GM03348 (cell line): ENCODE measurements around the gene CDH16.
"Not testable (repeated sequence)": the region's sequence is repeated elsewhere in the genome, so short reads cannot be mapped to it uniquely, and the experiment has no call there.

Experiments
- DNase-seq: peaks from one replicate; pipeline ENCODE4 v3.0.0; 2012; ENCODE audit warnings: low spot score

The CDH16 gene

DNA sequence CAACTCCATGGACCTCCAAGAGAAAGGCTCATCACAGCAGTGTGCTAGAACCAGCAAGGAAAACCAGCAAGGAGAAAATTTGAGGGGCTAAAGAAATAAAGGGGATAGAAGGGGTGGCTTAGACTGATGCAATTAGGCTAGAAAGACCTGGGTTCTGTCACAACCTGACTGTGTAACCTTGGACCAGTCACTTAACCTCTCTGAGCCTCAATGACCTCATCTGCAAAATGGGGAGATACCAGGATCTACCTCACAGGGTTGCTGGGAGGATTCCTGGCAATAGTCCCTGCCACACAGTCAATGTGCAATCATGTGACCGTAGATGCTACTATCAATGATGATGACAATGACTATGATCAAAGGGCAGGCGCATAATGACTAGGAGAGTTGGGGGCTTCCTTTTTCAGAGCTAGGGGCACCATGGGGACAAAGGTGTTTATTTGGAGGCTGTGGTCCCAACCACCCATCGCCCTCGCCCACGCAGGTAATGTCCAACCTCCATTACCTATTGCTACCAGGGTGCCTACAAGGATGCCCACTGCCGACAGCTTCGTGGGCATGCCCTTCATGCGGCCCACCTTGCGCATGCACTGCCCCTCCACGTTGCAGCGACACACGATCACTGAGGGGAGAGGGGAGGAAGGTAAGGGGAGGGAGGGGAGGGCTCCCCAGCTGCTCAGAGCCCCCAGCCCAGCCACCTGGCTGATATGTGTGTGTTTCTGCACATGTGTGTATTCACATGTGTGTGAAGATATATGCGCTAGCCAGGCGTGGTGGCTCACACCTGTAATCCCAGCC is 9.7 kb downstream of the CDH16 start:
- no peak for DNase-seq

DNA sequence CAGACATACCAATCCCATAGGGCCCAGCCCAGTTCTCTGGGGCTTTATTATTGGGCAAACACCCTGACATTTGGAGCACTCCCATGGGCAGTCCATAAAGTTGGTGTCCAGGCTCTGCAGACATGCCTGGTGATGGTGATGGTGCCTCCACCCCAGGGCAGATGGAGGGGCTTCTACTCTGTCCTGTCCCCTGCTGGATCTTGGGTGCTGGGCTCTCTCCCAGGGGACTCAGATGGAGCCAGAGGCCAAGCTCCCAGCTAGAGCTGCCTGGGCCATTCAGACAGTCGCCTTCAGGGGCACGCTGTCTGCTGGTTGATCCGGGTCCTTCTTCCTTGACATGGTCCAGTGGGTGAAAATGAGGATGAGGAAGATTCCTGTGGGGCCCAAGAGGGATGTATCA is 10.6 kb downstream of the CDH16 start:
- no peak for DNase-seq

DNA sequence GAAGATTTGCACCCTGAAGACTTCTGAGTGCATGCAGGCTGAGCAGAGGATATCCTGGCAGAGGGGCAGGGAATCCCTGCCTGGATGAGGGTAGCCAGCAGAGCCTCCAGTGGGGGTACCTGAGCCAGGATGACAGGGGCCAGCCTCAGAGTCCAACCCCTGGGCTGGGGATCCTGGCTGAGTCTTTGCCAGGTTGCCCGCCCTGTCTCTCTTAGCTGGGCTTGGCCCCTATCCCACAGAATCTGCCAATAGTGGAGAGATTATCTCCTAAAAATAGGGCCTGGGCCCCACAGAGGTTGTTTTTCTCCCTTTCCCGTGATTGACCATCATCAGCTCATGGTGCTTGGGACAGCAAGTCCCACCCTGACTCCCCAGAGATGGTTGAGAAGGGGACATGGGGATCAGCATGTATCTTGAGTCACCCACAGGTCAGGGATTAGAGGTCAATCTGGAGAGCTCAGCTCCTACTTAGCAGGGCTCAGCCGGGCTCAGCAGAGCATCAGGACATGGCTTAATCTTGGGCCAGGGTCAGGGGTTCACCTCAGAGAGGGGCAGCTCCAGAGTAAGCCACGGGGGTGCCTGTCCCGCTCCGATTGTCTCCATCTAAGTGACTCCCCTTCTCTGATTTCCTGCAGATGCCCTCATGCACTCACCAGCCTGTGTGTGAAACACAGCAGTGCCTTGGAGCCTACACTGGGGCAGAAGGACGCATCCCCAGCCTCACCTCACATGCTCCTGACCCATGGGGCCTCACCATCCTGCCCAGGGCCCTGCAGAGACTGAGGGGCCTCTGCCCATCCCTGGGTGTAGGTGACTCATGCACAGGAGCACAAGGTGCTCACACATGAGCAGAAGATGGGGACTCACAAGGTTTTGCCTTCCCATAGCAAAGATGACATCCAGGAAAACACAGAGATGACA is 11.5 kb downstream of the CDH16 start:
- DNase-seq, result no peak

DNA sequence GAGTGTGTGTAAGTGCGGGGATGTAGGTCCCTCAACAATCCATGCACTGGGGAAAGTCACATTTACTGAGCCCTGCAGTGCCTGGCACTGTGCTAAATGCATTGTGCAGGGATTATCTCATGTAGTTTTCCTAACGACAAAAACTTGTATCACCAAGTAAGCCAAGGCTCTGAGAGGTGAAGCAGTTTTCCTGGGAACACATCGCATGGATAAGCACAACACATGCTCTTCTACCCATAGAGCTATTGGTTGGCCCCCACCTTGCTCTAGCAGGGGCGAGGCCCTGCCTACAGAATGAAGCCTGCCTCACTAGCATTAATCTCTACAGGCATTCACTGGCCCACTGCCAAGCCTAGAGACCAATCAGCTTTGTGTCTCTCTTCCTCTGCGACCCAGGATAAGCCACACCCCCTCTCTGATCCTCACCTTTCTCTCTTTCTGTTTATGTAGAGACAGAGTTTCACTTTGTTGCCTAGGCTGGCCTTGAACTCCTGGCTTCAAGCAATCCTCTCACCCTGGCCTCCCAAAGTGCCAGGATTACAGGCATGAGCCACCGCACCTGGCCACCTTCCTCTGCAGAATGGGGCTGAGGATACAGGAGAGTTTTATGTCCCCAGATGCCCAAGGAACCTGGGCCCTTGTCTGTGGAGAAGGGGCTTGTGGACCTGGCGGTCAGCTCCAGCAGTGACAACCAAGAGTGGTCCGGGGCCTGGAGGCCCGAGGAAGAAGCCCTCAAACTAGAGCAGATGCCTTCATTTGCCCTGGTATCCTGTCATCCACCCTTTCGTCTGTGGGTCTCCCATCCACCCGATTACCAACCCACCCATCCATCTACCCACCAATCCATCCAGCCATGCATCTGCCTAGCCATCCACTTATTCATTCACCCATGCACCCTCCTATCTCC is 12.8 kb downstream of the CDH16 start:
- DNase-seq, result no peak

DNA sequence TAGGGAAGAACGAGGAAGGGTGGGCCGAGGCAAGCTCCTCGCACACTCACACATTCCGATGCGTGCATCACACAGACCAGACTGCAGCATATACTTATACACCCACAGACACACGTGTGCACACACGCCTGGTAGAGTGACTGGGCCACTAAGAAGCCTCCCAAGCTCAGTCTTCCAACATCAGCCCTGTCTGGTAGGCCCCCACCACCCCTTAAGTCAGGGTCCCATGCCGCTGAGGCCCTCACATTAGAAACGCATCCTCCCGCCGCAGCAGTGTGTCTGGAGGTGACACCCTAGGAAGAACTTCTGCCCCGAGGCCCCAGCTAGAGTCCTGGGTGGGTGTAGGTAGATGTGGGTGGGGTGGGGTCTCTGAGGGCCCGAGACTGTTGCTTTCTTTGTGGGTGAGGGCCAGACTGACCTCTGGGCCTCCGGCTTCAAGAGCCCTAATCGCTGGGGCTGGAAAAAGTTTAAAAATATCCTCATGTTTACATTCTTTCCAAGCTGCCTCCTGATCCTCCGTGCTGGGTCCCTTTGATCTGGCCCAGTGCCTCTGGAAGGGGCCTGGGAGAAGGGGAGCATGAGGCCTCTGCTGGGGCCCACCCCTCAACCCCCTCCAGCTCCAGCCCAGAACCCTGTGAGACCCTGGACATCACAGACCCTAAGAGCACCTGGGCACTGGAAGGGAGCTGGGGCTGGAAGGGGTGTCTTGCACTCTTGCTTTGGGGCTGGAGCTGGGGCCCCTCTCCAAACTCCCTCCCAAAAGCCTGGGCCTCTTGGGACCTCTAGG is 13.6 kb downstream of the CDH16 start:
- DNase-seq, result no peak

DNA sequence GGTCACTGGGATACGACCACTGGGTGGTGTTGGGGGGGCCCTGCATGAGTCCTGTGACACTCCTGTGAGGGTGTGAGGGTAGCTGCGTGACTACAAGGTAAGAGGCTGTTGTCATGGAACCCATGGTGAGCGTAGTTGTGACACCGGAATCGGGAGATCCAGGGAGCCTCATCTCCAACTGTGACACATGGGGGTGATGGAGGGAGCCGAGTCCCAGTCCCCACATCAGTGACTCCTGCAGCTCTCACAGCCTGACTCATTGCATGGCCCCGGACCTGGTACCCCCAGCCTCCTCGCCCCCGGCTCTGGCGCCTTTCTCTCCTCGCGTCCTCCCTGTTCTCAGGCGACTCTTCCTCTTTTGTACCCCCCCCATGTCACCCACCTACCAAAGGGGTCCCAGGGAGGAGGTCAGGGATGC is 14.2 kb downstream of the CDH16 start:
- no peak for DNase-seq

DNA sequence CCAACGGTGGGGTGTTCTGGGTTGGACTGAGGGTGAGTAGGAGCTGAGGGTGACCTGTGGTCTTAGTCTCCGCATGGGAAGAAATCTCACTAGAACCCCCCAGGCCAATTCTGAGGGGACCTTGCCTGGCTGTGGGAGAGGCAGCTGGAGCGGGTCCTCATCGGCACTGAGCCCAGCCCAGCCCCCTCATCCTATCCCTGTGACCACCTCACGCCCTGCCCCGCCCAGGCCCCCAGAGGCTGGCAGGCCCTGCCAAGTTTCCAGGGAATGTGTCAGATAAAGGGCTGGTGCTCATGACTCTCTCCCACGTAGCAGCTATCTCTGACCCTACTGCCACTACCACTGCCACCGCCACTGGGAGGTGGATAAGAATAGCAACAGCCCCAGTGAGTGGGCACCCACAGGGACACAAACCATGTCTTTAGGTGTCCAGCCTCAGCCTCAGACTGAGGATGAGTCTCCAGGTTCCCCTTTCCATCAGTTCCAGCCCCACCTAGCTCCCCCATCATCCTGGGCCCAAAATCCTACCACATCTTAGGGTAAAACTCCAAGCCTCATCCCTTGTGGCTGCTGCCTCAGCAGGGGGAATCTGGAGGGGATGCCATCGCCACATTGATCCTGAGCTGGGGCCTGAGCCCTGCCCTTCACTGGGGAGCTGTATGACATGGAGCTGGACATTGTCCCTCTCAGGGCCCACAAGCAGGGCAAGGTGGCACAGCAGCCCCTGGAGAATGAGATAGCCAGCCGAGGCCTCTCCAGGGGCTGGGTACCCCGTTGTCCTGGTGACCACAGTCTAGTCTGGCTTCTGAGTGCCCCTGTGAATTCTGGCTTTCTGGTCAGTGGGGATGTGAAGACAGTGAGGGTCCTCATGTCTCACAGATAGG is 14.9 kb downstream of the CDH16 start:
- DNase-seq, result no peak

DNA sequence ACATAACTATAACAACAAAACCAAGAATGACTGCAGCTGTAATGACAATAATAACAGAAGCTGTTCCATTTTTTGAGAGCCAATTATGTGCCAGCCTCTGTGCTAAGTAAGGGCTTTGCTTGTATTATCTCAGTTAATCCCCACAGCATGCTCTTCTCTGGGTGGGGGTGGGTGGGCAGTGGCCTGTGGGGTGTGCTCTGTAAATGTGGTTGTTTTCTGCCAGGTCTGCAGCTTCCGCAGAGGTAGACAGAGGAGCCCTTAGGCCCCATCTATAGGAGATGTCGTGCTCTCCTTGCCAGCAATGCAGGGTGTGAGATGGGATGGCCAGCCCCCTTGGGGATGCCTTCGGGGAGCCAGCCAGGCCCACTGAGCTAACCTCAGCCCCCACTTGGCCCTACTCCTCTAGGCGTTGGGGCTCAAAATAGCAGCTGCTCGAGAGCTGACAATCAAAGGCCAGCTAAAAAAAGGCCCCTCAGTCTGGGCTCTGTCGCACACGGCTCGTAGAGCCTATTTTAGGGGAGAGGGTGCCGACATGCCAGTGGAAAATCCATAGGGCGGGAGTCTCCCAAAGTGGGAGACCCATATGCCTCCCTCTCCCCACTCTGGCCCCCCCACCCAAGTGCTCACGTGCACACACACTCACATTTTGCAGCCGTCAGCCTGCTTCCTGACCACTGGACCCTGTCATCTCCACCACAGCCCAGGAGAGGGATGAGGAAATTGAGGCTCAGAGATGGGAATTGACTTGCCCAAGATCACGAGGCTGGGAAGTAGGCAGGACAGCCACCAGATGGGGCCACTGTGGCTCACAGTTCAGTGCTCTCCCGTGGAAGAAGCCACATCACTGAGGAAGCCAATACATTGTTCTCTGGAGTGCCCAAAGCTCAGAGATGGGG is 15.8 kb downstream of the CDH16 start:
- DNase-seq, result no peak

DNA sequence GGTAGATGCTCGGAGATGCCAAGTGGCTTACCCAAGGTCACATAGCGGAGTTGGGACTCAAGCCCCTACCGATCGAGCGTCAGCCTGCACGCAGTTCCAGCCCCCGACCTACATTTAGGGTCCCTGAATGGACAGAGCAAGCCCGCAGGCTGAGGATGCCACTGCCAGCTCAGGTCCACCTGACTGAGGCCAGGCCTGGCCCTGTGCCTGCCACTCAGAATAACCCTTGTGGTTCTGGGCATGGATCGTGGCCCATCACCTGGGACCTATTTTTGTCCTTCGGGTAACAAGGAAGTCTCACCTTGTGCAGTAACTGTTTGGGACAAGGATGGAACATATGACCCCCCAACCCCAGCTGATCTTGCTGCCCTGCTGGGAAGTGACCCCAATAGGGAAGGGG is 17.1 kb downstream of the CDH16 start:
- DNase-seq, result no peak

DNA sequence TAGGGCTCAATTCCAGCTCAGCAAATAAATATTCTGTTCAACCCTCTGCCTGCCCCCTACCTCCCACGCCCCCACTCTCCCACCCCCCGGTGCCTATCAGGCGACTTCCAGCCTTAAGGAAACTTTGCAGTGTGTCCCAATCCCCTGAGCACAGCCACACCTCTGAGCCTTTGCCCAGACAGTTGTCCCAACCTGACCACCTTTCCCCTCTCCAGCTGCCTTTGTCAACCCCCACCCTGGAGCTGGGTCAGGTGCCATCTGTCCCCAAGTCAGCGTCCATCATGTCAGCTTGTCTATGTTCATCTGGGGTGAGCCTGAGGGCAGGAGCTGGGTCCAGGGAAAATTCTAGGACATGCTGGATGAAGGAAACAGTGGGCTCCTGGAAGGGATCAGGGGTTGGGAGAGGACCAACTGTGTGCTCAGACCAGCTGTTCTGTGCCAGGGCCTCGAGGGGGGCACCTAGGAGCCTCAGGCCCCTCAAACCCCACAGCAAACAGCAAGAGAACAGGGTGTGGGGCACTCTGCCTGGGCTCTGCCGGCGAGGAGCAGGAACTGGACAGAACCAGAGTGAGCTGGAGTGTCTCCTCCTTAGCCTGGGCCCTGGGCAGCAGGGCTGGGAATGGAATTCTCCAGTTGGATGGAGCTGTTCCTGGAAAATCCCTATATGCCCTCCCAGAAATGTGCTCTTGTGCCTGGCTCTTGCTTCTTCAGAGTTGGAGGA is 17.8 kb downstream of the CDH16 start:
- peak; percentile 42 for DNase-seq

DNA sequence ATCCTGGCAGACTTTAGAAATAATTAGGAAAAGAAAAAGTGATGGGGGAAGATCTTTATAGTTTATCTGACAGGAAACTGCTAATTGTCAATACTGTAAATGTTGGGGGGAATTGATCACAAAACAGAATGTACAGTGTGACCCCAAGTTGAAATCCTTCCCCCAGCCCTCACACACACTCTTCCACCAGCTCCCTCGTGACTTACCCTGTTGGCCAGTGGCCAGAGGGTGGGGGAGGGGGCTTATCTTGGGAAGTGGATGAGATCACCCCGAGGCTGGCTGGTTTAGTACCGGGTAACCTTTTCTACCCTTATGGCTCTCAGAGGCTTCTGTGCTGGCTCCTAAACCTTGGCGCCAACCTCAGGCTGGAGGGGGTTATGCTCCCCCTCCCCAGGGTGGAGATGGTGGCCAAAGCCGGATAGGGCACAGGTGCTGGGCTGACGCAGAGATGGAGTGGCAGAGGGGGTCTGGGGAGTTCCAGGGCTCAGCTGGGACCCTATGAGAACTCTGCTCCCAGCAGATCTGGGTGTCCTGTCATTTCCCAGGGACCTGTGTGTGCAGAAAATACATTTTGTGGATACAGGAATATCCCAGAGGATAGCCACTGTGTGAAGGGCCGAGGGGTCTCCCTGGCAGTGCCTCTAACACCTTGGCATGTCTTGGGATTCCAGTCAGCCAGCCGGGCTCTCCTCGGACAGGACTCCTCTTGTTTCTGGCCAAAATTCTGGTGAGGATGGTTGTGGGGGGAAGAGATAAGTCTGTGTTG is 18.6 kb downstream of the CDH16 start:
- DNase-seq, result peak; percentile 65

DNA sequence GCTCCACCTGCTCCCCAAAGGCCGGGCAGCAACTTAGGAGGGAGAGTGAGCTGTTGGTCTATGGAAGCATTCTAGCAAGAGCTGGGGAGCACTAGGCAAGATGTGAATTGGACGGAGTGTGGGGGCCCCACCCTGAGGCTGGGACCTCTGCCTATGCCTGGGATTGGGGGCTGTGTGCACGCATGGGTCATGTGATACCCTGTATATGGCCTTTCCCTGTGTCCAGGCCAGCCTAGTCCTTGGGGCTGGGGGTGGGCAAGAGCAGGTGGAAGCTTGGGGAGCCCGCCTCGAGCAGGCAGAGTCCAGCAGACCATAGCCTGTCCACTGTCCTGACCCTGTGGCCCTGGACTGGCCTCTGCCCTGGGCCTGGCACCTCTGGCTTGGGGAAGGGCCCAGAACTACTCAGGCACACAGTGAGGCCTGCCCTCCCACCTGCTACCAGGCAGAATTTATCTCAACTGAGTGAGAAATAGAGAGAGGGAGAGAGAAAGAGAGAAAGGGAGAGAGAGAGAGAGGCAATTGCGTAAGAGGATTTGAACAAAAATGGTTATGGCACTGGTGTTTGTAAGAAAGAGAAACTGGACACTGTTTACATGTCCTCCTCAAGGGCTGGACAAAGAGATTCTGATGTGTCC is 19.3 kb downstream of the CDH16 start:
- DNase-seq, result peak; percentile 44

DNA sequence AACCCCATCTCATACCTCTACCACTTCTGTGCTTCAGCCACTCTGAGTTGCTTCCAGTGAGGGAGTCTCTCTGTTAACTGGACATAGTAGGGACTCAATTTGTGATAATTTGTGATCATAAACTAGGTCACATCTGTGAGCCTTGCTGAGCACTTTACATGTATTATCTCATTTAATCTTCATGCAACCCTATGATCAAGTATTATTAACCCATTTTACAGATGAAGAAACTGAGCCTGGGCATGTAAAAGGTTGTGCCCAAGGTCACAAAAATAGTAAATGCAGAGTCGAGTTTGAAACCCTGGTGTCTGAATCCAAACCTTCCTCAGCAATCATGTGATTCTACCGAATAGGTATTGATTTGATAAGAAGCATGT is 19.8 kb downstream of the CDH16 start:
- no peak for DNase-seq

DNA sequence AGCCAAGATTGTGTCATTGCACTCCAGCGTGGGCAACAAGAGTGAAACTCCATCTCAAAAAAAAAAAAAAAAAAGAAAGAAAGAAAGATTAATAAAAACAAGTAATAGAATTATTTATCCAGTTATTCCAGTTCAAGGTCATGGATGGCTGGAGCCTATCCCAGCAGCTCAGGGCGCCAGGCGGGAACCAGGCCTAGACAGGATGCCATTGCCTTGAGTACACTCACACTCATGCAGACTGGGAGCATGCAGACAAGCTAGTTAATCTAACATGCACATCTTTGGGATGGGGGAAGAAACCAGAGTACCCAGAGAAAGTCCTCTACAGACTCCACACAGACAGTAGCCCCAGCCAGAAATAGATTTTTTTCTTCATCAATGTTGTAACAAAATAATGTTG is 20.5 kb downstream of the CDH16 start:
- DNase-seq, result peak; percentile 69

DNA sequence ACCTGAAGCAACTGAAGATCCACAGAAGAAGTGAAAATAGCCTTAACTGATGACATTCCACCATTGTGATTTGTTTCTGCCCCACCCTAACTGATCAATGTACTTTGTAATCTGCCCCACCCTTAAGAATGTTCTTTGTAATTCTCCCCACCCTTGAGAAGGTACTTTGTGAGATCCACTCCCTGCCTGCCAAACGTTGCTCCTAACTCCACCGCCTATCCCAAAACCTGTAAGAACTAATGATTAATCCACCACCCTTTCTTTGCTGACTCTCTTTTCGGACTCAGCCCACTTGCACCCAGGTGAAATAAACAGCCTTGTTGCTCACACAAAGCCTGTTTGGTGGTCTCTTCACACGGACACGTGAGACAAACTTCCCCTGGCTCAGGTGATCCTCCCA is 22.0 kb downstream of the CDH16 start:
- not testable (repeated sequence) for DNase-seq

DNA sequence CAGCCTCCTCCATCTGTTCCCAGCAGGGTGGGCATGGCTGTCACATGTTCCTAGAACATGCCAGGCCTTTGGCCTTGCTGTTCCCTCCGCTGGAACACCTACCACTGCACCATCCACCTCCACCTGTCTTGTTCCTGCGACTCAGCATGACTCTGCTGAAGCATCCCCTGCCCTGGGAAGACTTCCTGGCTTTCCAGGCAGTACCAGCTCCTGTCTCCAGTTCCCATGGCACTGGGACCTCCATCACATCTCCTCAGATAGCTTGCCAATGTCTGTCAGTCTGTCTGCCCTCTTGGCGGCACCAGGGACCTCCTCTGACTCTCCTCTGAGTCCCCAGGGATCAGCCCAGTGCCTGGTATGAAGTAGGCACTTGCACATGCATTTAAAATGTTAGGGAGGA is 22.7 kb downstream of the CDH16 start:
- no peak for DNase-seq

DNA sequence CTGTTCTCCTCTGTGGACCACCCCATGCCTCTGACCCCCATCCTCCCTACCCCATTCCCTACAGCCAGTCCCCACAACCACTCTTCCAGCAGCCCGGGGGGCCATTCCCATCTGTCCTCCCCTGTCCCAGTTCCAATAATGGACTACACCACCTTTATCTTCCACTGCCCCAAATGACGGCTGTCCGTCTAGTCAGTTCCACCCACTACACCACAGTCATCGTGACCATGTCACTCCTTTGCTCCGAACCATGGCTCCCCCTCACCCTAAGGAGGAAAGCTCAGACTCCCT is 23.1 kb downstream of the CDH16 start:
- no peak for DNase-seq
